ENCODE data around the gene CHIC2.

Gene CHIC2

DNA sequence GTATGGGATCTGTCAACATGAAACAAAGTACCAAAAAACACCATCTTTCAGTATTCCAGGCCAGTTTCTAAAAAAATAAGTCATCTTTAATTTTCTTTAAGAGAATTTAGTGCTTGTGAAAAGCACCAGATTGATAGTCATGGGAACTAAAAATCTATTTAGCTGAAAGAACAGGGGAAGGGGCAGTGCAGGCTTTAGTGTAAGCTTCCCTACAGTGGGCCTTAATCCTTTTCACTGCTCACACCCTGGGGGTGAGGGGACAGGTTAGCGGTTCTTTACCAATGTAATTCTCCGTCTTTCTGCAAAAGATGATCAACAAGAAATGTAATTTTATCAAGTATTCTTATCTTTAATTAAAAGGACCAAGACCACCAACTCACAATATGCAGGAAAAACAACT lies 47.1 kb downstream of the CHIC2 start:
- TF ChIP-seq, protein P1, sequence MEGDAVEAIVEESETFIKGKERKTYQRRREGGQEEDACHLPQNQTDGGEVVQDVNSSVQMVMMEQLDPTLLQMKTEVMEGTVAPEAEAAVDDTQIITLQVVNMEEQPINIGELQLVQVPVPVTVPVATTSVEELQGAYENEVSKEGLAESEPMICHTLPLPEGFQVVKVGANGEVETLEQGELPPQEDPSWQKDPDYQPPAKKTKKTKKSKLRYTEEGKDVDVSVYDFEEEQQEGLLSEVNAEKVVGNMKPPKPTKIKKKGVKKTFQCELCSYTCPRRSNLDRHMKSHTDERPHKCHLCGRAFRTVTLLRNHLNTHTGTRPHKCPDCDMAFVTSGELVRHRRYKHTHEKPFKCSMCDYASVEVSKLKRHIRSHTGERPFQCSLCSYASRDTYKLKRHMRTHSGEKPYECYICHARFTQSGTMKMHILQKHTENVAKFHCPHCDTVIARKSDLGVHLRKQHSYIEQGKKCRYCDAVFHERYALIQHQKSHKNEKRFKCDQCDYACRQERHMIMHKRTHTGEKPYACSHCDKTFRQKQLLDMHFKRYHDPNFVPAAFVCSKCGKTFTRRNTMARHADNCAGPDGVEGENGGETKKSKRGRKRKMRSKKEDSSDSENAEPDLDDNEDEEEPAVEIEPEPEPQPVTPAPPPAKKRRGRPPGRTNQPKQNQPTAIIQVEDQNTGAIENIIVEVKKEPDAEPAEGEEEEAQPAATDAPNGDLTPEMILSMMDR (IDR thresholded peaks at IDR 0.05) = no peak

DNA sequence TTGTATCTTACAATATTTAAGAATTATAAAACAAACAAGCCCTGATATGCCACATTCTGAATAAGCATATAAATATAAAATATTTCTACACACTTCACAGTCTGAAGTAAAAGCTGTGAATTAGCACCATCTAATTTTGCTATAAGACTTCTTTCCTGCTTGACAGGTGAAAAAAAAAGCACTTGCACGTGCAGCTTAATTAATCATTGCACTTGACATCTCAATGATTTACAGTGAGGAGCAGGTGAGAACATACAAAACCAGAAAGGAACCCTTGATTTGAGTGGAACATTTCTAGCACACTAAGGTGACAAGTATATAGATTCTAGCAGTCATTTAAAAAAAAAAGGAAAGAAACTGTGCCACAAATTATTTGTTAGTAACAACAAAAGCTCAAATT lies 47.9 kb downstream of the CHIC2 start:
- TF ChIP-seq, protein P1 (IDR thresholded peaks at IDR 0.05) = no peak

DNA sequence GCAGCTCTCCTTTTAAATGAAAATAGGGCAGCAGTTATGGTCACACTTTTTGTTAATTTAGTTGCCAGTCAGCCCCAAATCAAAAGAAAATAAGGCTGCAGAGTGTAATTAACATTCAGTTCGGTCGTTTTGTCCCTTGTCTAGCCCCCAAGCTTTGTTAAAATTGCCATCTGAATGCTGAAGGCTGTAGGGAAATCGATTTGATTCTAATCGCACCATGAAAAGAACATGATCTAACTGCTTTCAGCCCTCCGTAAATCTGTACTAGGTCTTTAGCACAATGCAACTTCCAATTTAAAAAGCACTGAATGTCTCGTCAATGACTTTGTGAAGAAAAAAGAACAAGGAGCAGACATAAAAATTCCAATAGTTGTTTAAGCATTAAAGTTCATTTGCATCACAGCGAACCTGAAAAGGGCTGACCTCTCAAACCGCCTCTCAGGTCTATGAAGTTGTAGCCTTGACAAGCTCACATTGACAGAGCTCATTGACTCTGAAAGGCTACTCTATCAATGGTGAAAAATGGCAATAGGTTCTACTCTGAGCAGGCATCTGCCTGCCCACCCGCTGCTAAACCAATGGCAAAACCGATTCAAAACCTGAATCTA lies 48.9 kb downstream of the CHIC2 start:
- TF ChIP-seq, protein P1 (IDR thresholded peaks at IDR 0.05) = no peak

DNA sequence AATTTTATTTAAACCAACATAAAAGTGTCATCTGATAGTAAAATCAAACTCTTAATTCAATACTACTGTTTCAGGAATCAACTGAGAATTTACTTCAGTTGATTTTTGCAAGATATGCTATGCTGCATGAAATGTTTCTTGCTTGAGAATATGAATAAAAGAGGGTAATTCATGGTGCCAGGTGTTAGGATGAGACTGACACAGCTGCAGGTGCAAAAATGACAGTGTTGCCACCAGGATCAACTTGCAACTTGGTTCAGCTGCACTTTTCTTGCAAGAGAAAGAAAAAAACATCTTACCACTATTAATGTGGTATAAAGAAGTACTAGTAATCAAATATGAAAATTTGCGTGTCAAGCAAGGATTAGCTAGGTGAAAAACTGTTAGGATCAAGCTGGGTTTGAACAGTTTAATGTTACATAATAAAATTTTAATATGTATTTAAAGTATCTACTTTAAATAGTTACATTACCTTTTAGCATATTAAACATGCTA lies 49.7 kb downstream of the CHIC2 start:
- TF ChIP-seq, protein P1 (IDR thresholded peaks at IDR 0.05) = no peak

DNA sequence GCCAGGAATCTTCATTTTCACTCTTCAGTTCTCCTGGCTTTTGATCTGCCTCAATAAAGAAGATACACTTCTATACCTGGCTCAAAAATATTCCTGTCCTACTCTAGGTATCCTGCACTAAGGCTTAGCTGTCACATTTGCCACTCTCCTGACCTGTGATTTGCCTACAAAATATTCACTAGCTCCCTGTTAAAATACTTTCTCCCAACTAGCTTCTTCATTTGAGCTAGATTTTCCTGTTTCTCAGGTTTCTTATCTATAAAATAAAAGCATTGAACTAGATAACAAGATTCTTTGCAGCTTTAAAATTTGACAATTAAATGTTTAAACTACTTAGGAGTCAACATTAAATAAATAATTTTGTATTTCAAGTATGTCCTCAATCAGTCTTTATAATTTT lies 53.2 kb downstream of the CHIC2 start:
- TF ChIP-seq, protein P1 (IDR thresholded peaks at IDR 0.05) = no peak

DNA sequence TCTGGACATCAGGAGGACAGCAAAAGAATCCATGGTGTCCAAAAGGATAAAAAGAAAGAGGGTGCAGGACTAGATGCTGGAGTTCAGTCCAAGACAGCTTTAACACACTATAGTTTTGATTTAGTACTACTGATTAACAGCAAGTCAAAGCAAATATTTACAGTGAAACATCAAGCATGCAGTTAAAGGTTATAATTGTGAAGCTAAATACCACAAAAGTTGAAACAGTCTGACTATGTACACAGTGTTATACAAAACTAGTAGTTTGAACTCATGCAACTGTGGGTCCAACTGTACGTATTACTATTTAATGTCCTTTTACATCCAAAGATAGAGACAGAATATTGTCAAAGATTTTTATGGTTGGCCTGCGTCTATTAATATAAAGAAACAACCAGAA lies 57.6 kb downstream of the CHIC2 start:
- TF ChIP-seq, protein P1 (IDR thresholded peaks at IDR 0.05) = no peak

DNA sequence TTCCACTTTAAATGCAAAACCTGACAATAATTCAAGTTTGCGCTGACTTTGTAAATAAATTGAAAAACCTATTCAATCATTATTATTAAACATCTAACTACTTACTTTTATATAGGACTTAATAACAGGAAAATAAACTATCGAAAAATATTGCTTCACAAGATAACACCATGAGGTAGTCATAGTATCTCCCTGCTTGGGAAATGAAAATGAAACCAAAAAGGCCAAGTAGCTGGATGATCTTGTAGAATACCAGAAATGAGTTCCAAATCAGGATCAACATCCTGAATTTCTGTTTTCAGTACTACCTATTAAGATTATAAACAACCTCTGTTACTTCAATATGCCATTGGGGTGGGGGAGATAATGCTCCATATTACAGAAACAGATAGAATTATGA lies 58.9 kb downstream of the CHIC2 start:
- TF ChIP-seq, protein P1 (IDR thresholded peaks at IDR 0.05) = no peak

DNA sequence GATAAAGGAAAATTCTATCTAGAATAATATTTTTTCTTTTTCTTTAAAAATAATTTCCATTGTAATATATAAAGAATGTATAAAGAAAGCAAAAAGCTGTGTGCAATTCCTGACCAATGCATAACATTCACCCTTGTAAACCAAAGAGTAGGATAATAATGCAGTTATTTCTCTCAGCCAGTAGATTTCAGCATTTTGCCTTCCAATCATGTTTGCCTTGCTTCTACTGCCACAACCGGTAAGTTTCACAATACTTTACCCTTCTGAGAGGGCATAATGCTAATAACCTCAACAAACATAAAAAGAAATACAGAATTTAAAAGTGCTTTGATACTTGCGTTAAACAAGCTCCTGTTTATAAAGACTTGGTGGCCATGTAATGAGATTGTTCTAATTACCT lies 59.9 kb downstream of the CHIC2 start:
- TF ChIP-seq, protein P1 (IDR thresholded peaks at IDR 0.05) = no peak

Data from LNCAP (cell line).